Hippocampal formation (tissue), 2 donors: Measurements from ENCODE around the gene GNG4.
"Not testable (repeated sequence)": the region's sequence is repeated elsewhere in the genome, so short reads cannot be mapped to it uniquely, and the experiment has no call there.

Experiments
- DNase-seq, 2 donors: peaks; one replicate each; lab custom pipeline; 2025; lab: John Stamatoyannopoulos, UW

Gene GNG4

GRCh38 chr1:235583511-235584001 lies 66.0 kb downstream of the GNG4 start:
- DNase-seq, result peak in 1 of 2 donors; percentile 18

- DNase-seq, result no peak
These were observed 67.5 kb downstream of the GNG4 start for GRCh38 chr1:235582130-235582529.

- DNase-seq, result no peak
These were observed 69.7 kb downstream of the GNG4 start for GRCh38 chr1:235579891-235580290.

GRCh38 chr1:235575597-235575996 lies 74.0 kb downstream of the GNG4 start:
- no peak for DNase-seq

- no peak for DNase-seq
These were observed 75.7 kb downstream of the GNG4 start for GRCh38 chr1:235573880-235574279.

- not testable (repeated sequence) for DNase-seq
These were observed 76.6 kb downstream of the GNG4 start for GRCh38 chr1:235572971-235573370.

GRCh38 chr1:235571482-235571881 lies 78.1 kb downstream of the GNG4 start:
- DNase-seq, result no peak

GRCh38 chr1:235567812-235568503 lies 81.6 kb downstream of the GNG4 start:
- no peak for DNase-seq

- DNase-seq, result no peak
These were observed 83.5 kb downstream of the GNG4 start for GRCh38 chr1:235566084-235566483.

- DNase-seq, result no peak
These were observed 86.0 kb downstream of the GNG4 start for GRCh38 chr1:235563513-235564061.

GRCh38 chr1:235562589-235562988 lies 87.0 kb downstream of the GNG4 start:
- DNase-seq, result no peak

GRCh38 chr1:235558621-235559169 lies 90.9 kb downstream of the GNG4 start:
- DNase-seq, result no peak

- no peak for DNase-seq
These were observed 92.1 kb downstream of the GNG4 start for GRCh38 chr1:235557495-235557894.

- no peak for DNase-seq
These were observed 92.8 kb downstream of the GNG4 start for GRCh38 chr1:235556807-235557206.

- DNase-seq, result no peak
These were observed 96.5 kb downstream of the GNG4 start for GRCh38 chr1:235553112-235553551.

- DNase-seq, result no peak
These were observed 97.4 kb downstream of the GNG4 start for GRCh38 chr1:235552146-235552716.

GRCh38 chr1:235549351-235550139 lies 100.0 kb downstream of the GNG4 start:
- no peak for DNase-seq

GRCh38 chr1:235546369-235547155 lies 103.0 kb downstream of the GNG4 start:
- DNase-seq, result not testable (repeated sequence)

- DNase-seq, result no peak
These were observed 104.2 kb downstream of the GNG4 start for GRCh38 chr1:235545292-235545930.

- not testable (repeated sequence) for DNase-seq
These were observed 106.7 kb downstream of the GNG4 start for GRCh38 chr1:235542845-235543244.
